Hematopoietic multipotent progenitor cell treated with erythropoietin and hydrocortisone succinate and interleukin-3 and kit ligand, for 17 days (in vitro differentiated cells): ENCODE measurements around the gene DMTF1.
A peak's percentile ranks its signal among the peaks of the same experiment; 100 is the strongest.
"Not testable (repeated sequence)": the region's sequence is repeated elsewhere in the genome, so short reads cannot be mapped to it uniquely, and the experiment has no call there.

Source experiments
- DNase-seq: peaks from one replicate; pipeline ENCODE4 v3.0.0-alpha.2; 2015; ENCODE audit warnings: low spot score

Gene DMTF1, protein sequence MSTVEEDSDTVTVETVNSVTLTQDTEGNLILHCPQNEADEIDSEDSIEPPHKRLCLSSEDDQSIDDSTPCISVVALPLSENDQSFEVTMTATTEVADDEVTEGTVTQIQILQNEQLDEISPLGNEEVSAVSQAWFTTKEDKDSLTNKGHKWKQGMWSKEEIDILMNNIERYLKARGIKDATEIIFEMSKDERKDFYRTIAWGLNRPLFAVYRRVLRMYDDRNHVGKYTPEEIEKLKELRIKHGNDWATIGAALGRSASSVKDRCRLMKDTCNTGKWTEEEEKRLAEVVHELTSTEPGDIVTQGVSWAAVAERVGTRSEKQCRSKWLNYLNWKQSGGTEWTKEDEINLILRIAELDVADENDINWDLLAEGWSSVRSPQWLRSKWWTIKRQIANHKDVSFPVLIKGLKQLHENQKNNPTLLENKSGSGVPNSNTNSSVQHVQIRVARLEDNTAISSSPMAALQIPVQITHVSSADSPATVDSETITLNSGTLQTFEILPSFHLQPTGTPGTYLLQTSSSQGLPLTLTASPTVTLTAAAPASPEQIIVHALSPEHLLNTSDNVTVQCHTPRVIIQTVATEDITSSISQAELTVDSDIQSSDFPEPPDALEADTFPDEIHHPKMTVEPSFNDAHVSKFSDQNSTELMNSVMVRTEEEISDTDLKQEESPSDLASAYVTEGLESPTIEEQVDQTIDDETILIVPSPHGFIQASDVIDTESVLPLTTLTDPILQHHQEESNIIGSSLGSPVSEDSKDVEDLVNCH

DNA sequence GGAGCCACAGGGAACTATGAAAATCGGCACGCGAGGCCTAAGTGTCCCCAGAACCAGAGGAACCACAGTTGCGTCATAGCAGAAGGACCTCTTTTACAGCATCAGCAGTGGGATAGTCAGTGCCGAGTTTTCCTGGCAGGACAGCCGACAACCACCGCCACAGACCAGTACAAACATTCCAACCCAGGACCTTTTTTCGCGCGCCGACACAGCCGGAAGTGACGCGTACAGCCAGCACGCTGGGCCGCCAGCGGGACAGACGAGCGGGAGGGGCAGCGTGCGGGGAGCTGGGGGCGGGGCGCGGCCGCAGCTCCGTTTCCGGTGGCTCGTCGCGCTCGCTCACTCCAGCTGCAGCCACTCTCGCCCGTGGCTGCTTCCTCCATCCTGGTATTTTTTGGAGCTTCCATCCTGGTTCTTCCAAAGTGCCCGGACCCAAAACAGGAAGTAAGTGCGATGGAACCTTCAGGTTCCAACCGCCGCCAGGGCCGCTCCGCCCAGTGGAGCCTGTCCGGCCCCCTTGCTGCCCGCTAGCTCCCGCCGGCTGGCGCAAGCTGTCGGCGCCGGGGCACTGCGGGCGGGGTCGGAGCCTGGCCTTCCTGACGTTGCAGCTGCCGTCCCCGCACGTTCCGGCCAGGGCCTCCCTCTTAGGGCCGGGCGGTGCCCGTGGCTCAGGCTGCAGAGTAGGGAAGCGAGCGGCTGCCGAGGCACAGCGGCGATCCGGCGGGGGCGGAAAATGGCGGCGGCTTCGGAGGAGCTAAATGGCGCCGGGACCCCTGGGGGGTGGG, at the start of gene DMTF1:
DMTF1 (plus strand) TSS at position 342 of the 785 bp plus-strand sequence. CDS start 12,489 bp downstream, outside the sequence.
- peak; percentile 88 for DNase-seq

DNA sequence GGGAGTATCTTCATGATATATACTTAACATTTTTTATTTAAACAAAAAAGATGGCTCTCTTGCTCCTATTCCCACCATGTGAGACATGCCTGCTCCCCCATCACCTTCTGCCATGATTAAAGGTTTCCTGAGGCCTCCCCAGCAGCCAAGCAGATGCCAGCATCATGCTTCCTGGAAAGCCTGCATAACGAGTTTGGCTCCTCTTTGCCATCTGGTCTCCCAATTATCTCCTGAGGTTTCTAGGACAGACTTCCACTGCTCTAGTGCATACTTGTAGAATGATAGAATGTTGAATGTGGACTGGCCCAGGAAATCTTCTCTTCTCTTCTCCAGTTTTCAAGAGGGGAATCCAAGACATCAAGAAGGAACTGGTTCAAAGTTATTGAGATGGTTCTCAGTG, 46.9 kb upstream of the DMTF1 start:
- DNase-seq = no peak

DNA sequence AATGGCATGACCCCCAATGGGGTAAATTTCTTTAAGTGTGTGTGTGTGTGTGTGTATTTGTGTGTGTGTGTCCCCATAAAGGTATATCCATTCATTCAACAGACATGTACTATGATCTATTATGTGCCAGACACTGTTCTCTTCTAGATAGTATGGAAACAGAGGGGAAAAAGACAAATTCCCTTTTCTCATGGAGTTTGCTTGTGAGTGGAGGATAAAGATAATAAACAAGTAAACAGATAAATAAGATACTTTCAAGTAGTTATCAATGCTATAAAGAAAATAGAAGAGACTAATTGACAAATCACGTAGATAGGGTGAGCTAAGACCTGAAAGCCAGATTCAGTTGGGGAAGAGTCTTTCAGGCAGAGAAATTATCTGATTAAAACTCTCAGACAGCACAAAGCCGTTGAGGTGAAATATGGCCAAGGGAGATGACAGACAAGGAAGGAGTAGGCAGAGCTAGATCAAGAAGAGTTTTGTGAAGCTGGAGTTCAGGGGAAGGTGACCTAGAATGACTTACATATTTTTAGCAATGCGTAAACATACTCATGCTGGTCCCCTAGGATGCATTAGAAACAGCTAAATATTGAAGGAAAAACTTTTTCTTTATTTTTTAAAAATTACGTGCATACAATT, 45.2 kb upstream of the DMTF1 start:
- DNase-seq = no peak

DNA sequence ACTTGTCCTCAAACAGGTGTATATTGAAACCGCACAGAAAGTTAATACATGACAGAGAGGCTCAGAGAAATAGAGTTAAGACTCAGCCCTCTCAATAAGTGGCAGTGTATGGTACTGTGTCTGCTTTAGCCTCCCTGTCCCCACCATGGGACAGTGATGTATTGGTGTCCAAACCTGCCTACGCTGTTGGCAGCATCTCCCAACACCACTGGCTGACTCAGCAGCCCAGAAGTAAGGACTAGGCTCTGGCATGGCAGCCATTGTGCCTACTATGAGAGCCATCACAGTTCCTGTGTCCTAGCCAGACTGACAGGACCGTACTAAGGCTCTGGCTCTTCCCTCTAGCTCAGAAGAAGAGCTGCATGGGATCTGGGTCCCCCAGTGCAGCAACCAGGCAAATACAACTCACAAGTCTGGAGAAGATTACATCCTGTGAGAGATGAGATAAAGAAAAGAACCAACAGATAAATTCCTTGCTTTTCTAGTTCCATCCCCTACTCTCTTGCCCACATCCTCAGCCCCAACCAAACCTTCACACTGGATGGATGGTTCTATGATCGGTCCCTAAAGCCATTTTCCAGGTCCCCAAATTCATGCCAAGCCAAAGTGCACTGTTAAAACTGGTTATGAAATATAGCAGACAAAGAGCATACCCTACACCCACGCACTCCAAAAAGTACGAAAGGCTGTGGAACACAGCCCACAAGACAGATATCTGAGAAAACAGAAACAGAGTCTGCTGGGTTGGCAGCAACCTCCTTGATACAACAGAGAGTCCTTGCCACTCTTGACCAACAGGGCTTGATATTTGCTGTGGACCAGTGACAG, 44.1 kb upstream of the DMTF1 start:
- no peak for DNase-seq

DNA sequence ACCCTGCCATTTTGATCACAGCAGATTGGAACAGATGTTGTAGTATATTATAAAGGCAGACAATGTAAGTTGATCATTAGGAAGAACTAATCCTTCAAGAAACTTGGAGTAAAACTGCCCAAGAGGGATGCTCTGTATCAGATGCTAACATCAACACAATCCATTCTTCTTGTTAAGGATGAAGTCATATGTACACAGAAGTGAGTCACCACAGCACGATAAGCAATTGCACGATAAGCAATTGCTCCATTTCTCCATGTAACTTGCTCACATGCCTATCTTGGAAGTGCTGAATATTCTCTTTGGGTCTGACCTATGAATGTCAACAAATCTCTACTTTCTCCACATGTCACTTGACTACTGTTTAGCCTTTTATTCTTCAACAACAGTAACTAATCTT, 41.5 kb upstream of the DMTF1 start:
- DNase-seq = no peak

DNA sequence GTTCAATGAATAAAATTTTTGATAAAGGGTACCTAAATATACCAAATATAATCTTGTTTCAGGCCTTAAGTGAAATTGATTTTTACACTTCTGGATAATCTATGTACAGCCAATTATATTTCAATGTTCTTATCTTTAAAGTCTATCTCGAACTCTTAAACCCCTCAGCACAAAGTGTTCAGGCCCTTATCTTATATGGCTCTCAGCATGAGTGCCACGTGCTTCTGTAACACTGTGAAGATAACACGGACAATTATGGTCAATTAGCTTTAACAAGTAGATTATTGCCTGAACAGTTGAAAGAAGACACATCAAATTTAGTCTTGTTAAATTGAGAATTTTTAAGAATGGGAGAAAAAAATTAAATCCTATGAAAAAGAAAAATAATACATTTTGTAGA, 40.4 kb upstream of the DMTF1 start:
- DNase-seq = no peak

DNA sequence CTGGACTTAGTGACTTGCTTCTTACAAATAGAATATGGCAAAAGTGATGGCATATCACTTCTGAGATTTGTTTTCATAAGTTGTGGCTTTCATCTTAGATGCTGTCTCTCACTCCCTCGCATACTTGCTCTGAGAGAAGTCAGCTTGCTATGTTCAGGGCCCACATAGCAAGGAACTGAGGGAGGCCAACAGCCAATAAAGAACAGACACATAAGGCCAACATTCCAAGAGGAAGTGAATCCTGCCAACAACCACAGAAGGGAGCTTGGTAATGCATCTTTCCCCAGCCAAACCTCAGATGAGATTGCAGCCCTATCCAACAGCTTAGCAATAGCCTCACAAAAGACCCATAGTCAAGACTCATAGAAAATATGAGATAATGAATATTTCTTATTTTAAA, 39.2 kb upstream of the DMTF1 start:
- DNase-seq = no peak

DNA sequence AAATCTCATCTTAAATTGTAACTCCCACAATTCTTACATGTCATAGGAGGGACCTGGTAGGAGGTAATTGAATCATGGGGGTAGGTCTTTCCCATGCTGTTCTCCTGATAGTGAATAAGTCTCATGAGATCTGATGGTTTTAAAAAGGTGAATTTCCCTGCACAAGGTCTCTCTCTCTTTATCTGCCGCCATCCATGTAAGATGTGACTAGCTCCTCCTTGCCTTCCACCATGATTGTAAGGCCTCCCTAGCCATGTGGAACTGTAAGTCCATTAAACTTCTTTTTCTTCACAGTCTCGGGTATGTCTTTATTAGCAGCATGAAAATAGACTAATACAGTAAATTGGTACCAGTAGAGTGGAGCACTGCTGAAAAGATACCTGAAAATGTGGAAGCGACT, 38.3 kb upstream of the DMTF1 start:
- DNase-seq = not testable (repeated sequence)

DNA sequence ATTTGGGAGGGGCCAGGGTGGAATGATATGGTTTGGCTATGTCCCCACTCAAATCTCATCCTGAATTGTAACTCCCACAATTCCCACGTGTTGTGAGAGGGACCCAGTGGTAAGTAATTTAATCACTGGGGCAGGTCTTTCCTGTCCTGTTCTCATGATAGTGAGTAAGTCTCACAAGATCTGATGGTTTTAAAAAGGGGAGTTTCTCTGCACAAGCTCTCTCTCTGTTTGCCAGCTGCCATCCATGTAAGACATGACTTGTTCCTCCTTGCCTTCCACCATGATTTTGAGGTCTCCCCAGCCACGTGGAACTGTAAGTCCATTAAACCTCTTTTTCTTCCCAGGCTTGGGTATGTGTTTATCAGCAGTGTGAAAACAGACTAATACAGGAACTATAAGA, 36.5 kb upstream of the DMTF1 start:
- not testable (repeated sequence) for DNase-seq

DNA sequence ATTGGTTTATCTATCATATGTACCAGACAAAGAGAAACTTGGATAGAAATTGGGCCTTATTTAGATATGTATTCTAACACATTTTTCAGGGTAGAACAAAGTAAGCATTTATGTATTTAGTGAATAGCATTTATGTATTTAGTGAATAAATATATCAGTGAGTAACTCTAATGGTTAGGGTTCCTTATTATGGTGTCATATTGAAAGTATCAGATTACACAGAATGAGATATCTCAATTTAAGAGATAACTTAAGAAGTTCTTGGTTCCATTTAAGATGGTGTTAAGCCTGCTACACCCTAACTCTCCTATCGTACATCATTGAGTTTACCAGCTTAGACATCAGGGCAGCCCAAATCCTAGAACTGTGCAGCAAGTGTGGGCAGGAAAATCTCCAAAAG, 35.9 kb upstream of the DMTF1 start:
- DNase-seq = no peak

DNA sequence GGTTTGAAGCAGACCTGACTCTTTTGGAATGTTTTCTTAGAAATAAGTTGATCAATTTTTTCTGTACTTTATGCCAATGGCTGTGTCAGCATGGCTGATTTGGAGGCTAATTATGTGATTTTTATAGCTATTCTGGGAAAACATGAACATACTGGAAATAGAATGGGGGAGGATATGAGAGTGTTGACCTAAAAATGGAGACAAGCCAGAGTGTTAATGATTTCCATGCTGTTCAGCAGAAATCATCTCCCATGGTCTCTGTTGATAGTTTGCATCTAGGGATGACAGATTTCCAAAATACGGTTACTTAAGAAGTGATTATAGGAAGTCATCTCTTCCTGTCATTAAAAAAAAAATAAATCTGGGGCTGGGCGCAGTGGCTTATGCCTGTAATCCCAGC, 32.7 kb upstream of the DMTF1 start:
- no peak for DNase-seq

DNA sequence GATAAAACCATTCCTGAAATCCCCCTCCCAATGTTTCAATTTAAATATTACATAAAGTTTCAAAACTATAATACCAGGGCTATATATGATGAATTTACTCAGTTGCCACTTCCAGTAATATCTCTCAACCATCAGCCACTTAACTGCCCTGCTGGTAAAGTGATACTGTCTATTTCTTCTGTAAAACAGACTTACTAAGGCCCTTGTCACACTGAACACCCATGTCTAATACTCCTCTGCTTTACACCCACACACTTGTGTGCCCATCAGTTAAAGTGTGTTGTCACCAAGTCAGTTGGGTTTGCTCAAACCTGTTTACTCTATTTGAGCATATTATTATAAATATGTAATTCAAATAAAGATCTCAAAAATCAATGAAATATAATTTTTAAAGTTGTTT, 29.1 kb upstream of the DMTF1 start:
- DNase-seq = no peak

DNA sequence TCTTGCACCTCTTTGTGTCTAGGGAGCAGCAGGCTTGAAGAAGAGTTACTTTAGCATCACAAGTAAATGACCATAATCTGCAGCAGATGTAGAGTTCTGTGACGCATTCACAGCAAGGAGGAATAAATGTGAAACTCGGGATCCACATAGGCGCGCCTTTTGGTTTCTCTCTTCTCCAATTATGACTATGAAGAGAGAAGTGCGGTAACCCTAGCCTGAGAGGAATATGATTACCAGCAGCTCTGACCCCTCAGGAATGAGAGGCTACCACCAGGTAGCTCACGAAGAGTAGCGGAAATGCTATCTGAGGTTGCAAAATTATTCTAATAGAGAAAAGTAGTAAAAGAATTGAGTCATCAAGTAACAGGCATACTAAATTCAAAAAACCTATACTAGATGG, 25.2 kb upstream of the DMTF1 start:
- DNase-seq = no peak

DNA sequence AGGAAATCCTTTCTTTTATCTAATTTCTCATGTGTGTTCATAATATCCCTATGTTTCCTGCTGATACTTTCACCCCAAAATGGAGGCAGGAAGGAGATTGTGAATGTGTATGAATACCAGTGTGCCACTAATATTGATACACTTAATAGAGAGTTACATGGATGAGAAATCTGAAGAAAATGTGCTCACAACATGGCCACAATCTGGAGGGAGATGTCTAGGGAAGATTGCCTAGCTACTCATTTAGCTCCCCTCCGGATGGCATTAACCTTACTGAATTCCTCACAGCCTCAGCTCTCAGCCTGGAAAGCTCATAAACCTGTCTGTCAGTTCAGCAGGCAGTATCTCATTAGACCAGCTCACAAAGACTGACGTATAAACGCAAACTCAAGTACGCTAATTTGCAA, 23.4 kb upstream of the DMTF1 start:
- no peak for DNase-seq

DNA sequence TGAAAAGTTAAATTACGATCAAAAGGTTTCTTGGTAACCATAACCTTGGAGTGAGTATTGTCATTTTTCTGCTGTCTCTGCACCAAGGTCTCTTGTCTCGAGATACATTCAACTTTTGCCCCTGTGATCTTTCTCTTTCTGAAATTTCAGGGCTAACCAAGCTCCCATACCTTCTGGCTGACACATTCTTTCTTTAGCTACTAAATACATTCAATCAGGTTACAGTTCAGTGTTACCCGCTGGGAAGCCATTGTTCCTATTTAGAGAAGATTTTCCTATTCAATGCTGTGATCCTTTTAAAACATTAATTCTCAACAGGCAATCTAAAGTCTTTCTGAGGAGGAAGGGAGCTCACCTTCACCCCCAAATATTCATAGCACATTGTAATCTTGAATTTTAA, 22.9 kb upstream of the DMTF1 start:
- DNase-seq = no peak

DNA sequence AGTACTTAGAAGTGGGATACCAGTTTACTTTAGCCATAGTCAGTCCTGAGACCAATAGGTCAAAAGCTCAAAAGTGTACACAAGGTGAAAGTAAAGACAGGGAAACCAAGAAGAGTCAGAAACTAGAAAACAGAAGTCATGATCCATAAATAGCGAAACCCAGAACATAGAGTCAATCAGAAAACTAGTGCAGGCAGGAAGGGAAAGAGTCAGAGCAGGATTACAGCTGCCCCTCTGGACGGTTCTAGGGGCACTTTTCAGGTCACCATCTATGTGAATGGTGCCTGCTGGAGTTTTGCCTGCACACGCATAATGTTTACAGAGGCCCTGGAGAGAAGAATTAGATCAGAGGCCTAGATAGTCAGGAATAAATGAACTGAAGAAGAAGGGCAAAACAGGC, 22.4 kb upstream of the DMTF1 start:
- DNase-seq = no peak

DNA sequence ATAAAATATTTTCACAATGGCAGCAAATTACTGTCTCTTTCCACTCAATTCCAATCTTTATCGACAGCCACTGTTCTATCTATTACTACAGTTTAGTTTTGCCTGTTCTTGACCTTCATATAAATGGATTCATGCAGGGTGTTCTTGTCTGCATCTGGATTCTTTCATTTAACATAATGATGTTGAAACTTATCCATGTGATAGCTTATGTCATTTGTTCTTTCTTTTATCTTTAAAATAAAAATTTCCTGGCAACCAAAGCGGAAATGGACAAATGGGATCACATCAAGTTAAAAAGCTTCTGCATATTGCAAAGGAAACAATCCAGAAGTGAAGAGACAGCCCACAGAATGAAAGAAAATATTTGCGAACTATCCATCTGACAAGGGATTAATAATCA, 20.5 kb upstream of the DMTF1 start:
- DNase-seq = no peak

DNA sequence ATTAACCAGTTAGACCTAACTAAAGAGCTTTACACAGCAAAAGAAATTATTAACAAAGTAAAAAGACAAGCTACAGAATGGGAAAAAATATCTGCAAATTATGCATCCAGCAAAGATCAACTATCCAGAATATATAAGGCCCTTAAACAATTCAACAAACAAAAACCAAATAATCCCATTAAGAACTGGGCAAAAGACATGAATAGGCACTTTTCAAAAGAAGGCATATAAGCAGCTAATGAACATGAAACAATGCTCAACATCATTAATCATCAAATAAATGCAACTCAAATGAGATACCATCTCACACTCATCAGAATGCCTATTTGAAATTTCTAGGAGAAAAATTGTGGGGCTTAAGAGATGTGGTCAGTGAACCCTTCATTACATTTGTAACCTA, 15.0 kb upstream of the DMTF1 start:
- no peak for DNase-seq

DNA sequence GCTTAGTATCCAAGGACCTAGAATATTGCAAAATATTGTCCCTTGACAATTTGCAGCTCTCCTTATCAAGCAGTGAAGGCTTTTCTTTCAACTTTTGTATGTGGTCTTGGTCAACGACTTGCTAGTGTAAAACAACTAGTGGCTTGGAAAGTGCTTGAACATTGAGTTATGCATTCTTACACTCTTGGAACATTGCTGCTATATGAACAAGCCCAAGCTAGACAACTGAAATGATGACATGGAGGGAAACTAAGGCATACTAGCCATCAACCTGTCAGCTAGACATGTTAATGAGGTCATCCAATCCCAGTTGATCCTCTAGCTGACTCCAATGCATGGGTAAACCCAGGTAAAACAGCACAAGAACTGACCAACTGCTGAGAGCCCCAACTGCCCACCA, 12.7 kb upstream of the DMTF1 start:
- DNase-seq = no peak

DNA sequence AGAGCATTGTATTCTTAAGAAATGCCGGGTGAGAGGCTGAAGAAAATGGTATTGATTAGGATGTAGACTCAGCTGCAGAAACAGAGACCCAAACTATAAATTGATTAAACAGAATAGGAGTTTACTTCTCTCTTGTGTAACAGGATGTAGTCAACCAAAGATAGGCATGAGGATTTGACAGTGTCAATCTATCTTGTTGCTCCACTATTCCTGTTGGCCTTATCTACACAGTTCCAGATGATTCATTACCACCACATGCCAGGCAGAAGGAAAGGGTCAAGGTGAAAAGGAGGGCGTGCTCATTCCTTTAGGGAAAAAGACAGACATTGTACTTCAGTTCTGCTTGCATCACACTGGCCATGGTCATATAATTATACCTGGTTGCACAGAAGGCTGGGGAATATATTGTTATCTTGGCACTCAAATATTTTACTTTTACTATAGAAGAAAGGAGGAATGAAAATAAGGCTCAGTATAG, 11.9 kb upstream of the DMTF1 start:
- no peak for DNase-seq

DNA sequence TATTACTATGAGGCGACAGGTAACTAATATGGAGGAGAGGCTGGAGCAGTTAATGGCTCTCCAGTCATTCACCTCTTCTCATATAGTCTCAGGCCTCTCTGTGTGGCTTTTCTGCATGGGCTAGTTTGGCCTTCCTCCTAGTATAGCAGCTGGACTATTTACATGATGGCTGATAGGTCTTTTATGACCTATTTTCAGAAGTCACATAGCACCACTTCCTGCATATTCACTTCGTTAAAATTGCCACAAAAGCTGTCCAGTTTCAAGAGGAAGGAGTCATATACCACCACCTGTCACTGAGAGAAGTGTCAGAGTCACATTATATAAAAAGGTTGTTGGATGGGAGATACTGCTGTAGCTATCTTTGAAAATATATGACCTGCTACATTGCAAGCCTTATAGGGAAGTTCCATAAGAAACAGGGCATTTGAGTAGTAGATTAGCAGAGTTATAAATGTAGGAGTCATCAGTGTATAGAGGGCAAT, 8.0 kb upstream of the DMTF1 start:
- no peak for DNase-seq
